ENCODE results near the gene BYSL. TPM values are rescaled to one million over a fixed set of nuclear protein-coding genes. Genes with fewer than 3 reads are reported as not detected.

The BYSL gene
- polyA plus RNA-seq, 4 donors, result 26.3 to 32.1 (median 30.7) TPM

- DNase-seq (ENCODE audit: low read depth in 4 of 4, low spot score in 3 of 4), result no peak
These were observed 51.5 kb downstream of the BYSL start for GRCh38 chr6:41972826-41973225.

GRCh38 chr6:41974281-41974825 is 53.1 kb downstream of the BYSL start:
- DNase-seq (ENCODE audit: low read depth in 4 of 4, low spot score in 3 of 4), result no peak

GRCh38 chr6:41975276-41975675 is 54.0 kb downstream of the BYSL start:
- no peak for DNase-seq (ENCODE audit: low read depth in 4 of 4, low spot score in 3 of 4)

- DNase-seq (ENCODE audit: low read depth in 4 of 4, low spot score in 3 of 4), result no peak
These were observed 55.6 kb downstream of the BYSL start for GRCh38 chr6:41976794-41977484.

Other genes starting within 250 kb of the BYSL start
- gene TFEB, start 185.9 kb upstream of the BYSL start, polyA plus RNA-seq (ENCODE audit: insufficient read length in 4 of 4), result 10 to 100 TPM in 2 of 4 donors, 1 to 10 TPM in 2; 9.4 to 11.7 (median 10.5) TPM
- gene PGC, start 174.1 kb upstream of the BYSL start, polyA plus RNA-seq (ENCODE audit: insufficient read length in 4 of 4), result under 1 TPM in 2 of 4 donors, not detected in 2; 0.17 to 0.30 TPM
- gene FRS3, start 141.6 kb upstream of the BYSL start, polyA plus RNA-seq (ENCODE audit: insufficient read length in 4 of 4), result 1 to 10 TPM; 5.7 to 8.0 (median 6.6) TPM
- 10 to 100 TPM in 1 of 4 donors, 1 to 10 TPM in 3; 2.8 to 11.5 (median 3.6) TPM for gene PRICKLE4, start 140.7 kb upstream of the BYSL start, polyA plus RNA-seq (ENCODE audit: insufficient read length in 4 of 4)
- gene TOMM6, start 133.8 kb upstream of the BYSL start, polyA plus RNA-seq (ENCODE audit: insufficient read length in 4 of 4), result 100 to 1,000 TPM; 241 to 253 (median 247) TPM
- gene USP49, start 26.1 kb upstream of the BYSL start, polyA plus RNA-seq (ENCODE audit: insufficient read length in 4 of 4), result 10 to 100 TPM in 3 of 4 donors, 1 to 10 TPM in 1; 9.5 to 12.4 (median 11.6) TPM
- gene MED20, start 360 bp upstream of the BYSL start, polyA plus RNA-seq (ENCODE audit: insufficient read length in 4 of 4), result 10 to 100 TPM; 40.5 to 43.2 (median 41.6) TPM
- gene CCND3, start 20.3 kb downstream of the BYSL start, polyA plus RNA-seq (ENCODE audit: insufficient read length in 4 of 4), result 10 to 100 TPM; 28.1 to 32.8 (median 29.8) TPM
- 10 to 100 TPM; 20.1 to 23.4 (median 21.1) TPM for gene TAF8, start 129.0 kb downstream of the BYSL start, polyA plus RNA-seq (ENCODE audit: insufficient read length in 4 of 4)
- gene C6orf132, start 221.1 kb downstream of the BYSL start, polyA plus RNA-seq (ENCODE audit: insufficient read length in 4 of 4), result 1 to 10 TPM; 4.1 to 6.3 (median 4.4) TPM